GM11168 (cell line): ENCODE data around the gene CCDC126.
"Not testable (repeated sequence)": the region's sequence is repeated elsewhere in the genome, so short reads cannot be mapped to it uniquely, and the experiment has no call there.

ENCODE experiments used
- in situ Hi-C: fragments of 300-500 bp; cut with MboI; formaldehyde crosslinking; loops from one replicate; pipeline ENCODE4 v1.12.0; 2022; ENCODE audit warnings: low sequenced_read_pairs; ENCODE audit not compliant: unreplicated experiment

CCDC126 gene

GRCh38 chr7:23597094-23598091 lies at the start of gene CCDC126:
CCDC126 (plus strand) TSS chr7:23597382; CDS start chr7:23611316, 13,934 bp downstream.
- in situ Hi-C loops, result no loop called here

- in situ Hi-C loops, result no loop called here
Measured at GRCh38 chr7:23547662-23548061, 49.5 kb upstream of the CCDC126 start.

- in situ Hi-C loops, result no loop called here
Measured at GRCh38 chr7:23558303-23558702, 38.9 kb upstream of the CCDC126 start.

- in situ Hi-C loops, result loop anchor here (5.0 kb wide), 1 partner anchor 137 kb away; no protein-coding TSS in a partner anchor
Measured at GRCh38 chr7:23570592-23571200, 26.5 kb upstream of the CCDC126 start.

GRCh38 chr7:23581975-23582374 lies 15.2 kb upstream of the CCDC126 start:
- in situ Hi-C loops, result not testable (repeated sequence)

GRCh38 chr7:23585304-23585703 lies 11.9 kb upstream of the CCDC126 start:
- in situ Hi-C loops, result loop anchor here (5.0 kb wide), 1 partner anchor 847 kb away; no protein-coding TSS in a partner anchor

GRCh38 chr7:23586159-23586558 lies 11.0 kb upstream of the CCDC126 start:
- in situ Hi-C loops, result loop anchor here (5.0 kb wide), 1 partner anchor 846 kb away; no protein-coding TSS in a partner anchor

- in situ Hi-C loops, result no loop called here
Measured at GRCh38 chr7:23590529-23590928, 6.7 kb upstream of the CCDC126 start.

GRCh38 chr7:23593706-23594105 lies 3.5 kb upstream of the CCDC126 start:
- in situ Hi-C loops, result no loop called here

GRCh38 chr7:23594879-23595604 lies 2.1 kb upstream of the CCDC126 start:
- in situ Hi-C loops, result no loop called here

- in situ Hi-C loops, result no loop called here
Measured at GRCh38 chr7:23598296-23598695, 1.1 kb downstream of the CCDC126 start.

GRCh38 chr7:23600236-23600635 lies 3.1 kb downstream of the CCDC126 start:
- in situ Hi-C loops, result no loop called here

GRCh38 chr7:23603632-23604295 lies 6.6 kb downstream of the CCDC126 start:
- in situ Hi-C loops, result no loop called here

GRCh38 chr7:23604296-23604640 lies 7.1 kb downstream of the CCDC126 start:
- in situ Hi-C loops, result no loop called here

- in situ Hi-C loops, result no loop called here
Measured at GRCh38 chr7:23607130-23607529, 9.9 kb downstream of the CCDC126 start.

- in situ Hi-C loops, result no loop called here
Measured at GRCh38 chr7:23607866-23608265, 10.7 kb downstream of the CCDC126 start.

GRCh38 chr7:23615331-23615730 lies 18.1 kb downstream of the CCDC126 start:
- in situ Hi-C loops, result no loop called here

GRCh38 chr7:23616593-23616992 lies 19.4 kb downstream of the CCDC126 start:
- in situ Hi-C loops, result no loop called here

- in situ Hi-C loops, result no loop called here
Measured at GRCh38 chr7:23617482-23617881, 20.3 kb downstream of the CCDC126 start.

- in situ Hi-C loops, result no loop called here
Measured at GRCh38 chr7:23618241-23618640, 21.1 kb downstream of the CCDC126 start.
